Measurements from ENCODE around the gene MAP4K2. TPM values are rescaled to one million over a fixed set of nuclear protein-coding genes. Genes with fewer than 3 reads are reported as not detected.

Gene MAP4K2
- total and polyA plus RNA-seq, 9 of the 15 experiments (the other 6 are each of a cell fraction or from before 2014, with no cell fraction given), result 0.13 to 14.5 (median 7.3) TPM

- TF ChIP-seq NR0B1 (IDR thresholded peaks at IDR 0.05; ENCODE audit: partially characterized antibody) (no peak), TAL1 (IDR thresholded peaks at IDR 0.05) (no peak), SP2 (IDR thresholded peaks at IDR 0.05; ENCODE audit: extremely low read depth, low read depth, low read length, poor library complexity, severe bottlenecking) (no peak), RFX5 (IDR thresholded peaks at IDR 0.05; ENCODE audit: low read depth, low read length) (no peak), FOSL1 (tag; conservative IDR thresholded peaks at IDR 0.05) (peak; percentile 81), LCOR (CRISPR knock-in tag; IDR thresholded peaks at IDR 0.05) (no peak), THRA (IDR thresholded peaks at IDR 0.05) (no peak), MYBL2 (IDR thresholded peaks at IDR 0.05; ENCODE audit: low read depth) (no peak), MYBL2 (CRISPR knock-in tag; IDR thresholded peaks at IDR 0.05; ENCODE audit: borderline replicate concordance) (no peak), HMGN3 (IDR thresholded peaks at IDR 0.05; ENCODE audit: borderline replicate concordance, extremely low read depth, insufficient read length, low read depth, low read length) (no peak), FOXA3 (CRISPR knock-in tag; conservative IDR thresholded peaks at IDR 0.05 in 1 of 2, IDR thresholded peaks at IDR 0.05 in 1 of 2) (peak; percentile 8 to 79; a peak in 2 of 4 replicates), PTRF (tag; IDR thresholded peaks at IDR 0.05) (no peak), HEY1 (CRISPR knock-in tag; IDR thresholded peaks at IDR 0.05; ENCODE audit: borderline replicate concordance) (no peak), CTBP1 (IDR thresholded peaks at IDR 0.05; ENCODE audit: borderline replicate concordance) (0 out of 2 replicates have a peak, but pooled peaks have one; percentile 31), L3MBTL2 (IDR thresholded peaks at IDR 0.05) (no peak), POLR2A (conservative IDR thresholded peaks at IDR 0.05) (no peak), KDM5B (IDR thresholded peaks at IDR 0.05; ENCODE audit: insufficient replicate concordance, low read depth, low read length) (peak; percentile 33), TBL1XR1 (IDR thresholded peaks at IDR 0.05; ENCODE audit: low read length in 2 of 2) (no peak)
Measured at GRCh38 chr11:64842851-64843685, 40.1 kb upstream of the MAP4K2 start (continued).

Data from K562 (cell line).